ENCODE results near the gene MED27.

Gene MED27

GRCh38 chr9:131912069-131912468 lies 167.6 kb downstream of the MED27 start:
- no peak overlapping the region for H3K4me3 ChIP-seq (ENCODE audit: low read depth, low read length)
- TF ChIP-seq CTCF (IDR thresholded peaks at IDR 0.05; ENCODE audit: low read depth, low read length, missing control alignments): no peak
- DNase-seq (ENCODE audit: low read depth): no peak
- in situ Hi-C loops (cut with HindIII; ENCODE audit: low sequenced_read_pairs): no loop called here

GRCh38 chr9:131910572-131910971 lies 169.1 kb downstream of the MED27 start:
- no peak for DNase-seq (ENCODE audit: low read depth)
- no peak overlapping the region for H3K4me3 ChIP-seq (ENCODE audit: low read depth, low read length)
- in situ Hi-C loops (cut with HindIII; ENCODE audit: low sequenced_read_pairs): no loop called here
- no peak for TF ChIP-seq CTCF (IDR thresholded peaks at IDR 0.05; ENCODE audit: low read depth, low read length, missing control alignments)

- DNase-seq (ENCODE audit: low read depth): no peak
- no peak overlapping the region for H3K4me3 ChIP-seq (ENCODE audit: low read depth, low read length)
- no peak for TF ChIP-seq CTCF (IDR thresholded peaks at IDR 0.05; ENCODE audit: low read depth, low read length, missing control alignments)
- in situ Hi-C loops (cut with HindIII; ENCODE audit: low sequenced_read_pairs): no loop called here
Observed at GRCh38 chr9:131905144-131905543, 174.5 kb downstream of the MED27 start.

GRCh38 chr9:131899296-131900228 lies 180.1 kb downstream of the MED27 start:
- H3K4me3 ChIP-seq (ENCODE audit: low read depth, low read length): no peak overlapping the region
- in situ Hi-C loops (cut with HindIII; ENCODE audit: low sequenced_read_pairs): loop anchor here (10.0 kb wide), 1 partner anchor 75 kb away; no protein-coding TSS in a partner anchor
- no peak for TF ChIP-seq CTCF (IDR thresholded peaks at IDR 0.05; ENCODE audit: low read depth, low read length, missing control alignments)
- DNase-seq (ENCODE audit: low read depth): no peak

GRCh38 chr9:131892902-131893500 lies 186.7 kb downstream of the MED27 start:
- no peak for TF ChIP-seq CTCF (IDR thresholded peaks at IDR 0.05; ENCODE audit: low read depth, low read length, missing control alignments)
- DNase-seq (ENCODE audit: low read depth): no peak

GRCh38 chr9:131892162-131892707 lies 187.4 kb downstream of the MED27 start:
- in situ Hi-C loops (cut with HindIII; ENCODE audit: low sequenced_read_pairs): loop anchor here (10.0 kb wide), 1 partner anchor 67 kb away; no protein-coding TSS in a partner anchor
- no peak for TF ChIP-seq CTCF (IDR thresholded peaks at IDR 0.05; ENCODE audit: low read depth, low read length, missing control alignments)
- no peak overlapping the region for H3K4me3 ChIP-seq (ENCODE audit: low read depth, low read length)
- no peak for DNase-seq (ENCODE audit: low read depth)

More at GRCh38 chr9:131892902-131893500, 186.7 kb downstream of the MED27 start:
- no peak overlapping the region for H3K4me3 ChIP-seq (ENCODE audit: low read depth, low read length)
- in situ Hi-C loops (cut with HindIII; ENCODE audit: low sequenced_read_pairs): loop anchor here (10.0 kb wide), 1 partner anchor 68 kb away; no protein-coding TSS in a partner anchor
